Kidney epithelial cell (primary cell): Measurements from ENCODE around the gene SIN3B. TPM values are rescaled to one million over a fixed set of nuclear protein-coding genes. Genes with fewer than 3 reads are reported as not detected.
A peak's percentile ranks its signal among the peaks of the same experiment; 100 is the strongest.

Experiments
- DNase-seq: peaks from one replicate; pipeline ENCODE4 v3.0.0-alpha.2; 2010; ENCODE audit warnings: low read depth
- H3K27me3 ChIP-seq: 2 replicates; pipeline ENCODE4 v1.6.0; 2011; ENCODE audit warnings: low read length; ENCODE audit not compliant: control insufficient read depth, insufficient read depth
- H3K36me3 ChIP-seq: 2 replicates; pipeline ENCODE4 v1.5.1; 2011; ENCODE audit warnings: low read length; ENCODE audit not compliant: control insufficient read depth, insufficient read depth
- H3K4me3 ChIP-seq: 2 replicates; pipeline ENCODE4 v1.5.1; 2011; ENCODE audit warnings: low read depth, mild to moderate bottlenecking, control low read depth, low read length
- total RNA-seq: library from RNA; depleted of rRNA; stranded (reverse); fragments of >200 nt; gene quantifications from 2 replicates; pipeline ENCODE4 v1.2.3, GENCODE V29; 2015
- TF ChIP-seq, protein P1 (sequence below): IDR thresholded peaks from 2 replicates; pipeline ENCODE4 v1.5.1; 2011; ENCODE audit warnings: mild to moderate bottlenecking, moderate library complexity, low read length, control low read depth, inconsistent platforms; ENCODE audit not compliant: insufficient read depth, poor library complexity, severe bottlenecking

The SIN3B gene
- total RNA-seq, 1 donor from 2014 or later: 36.6 TPM

DNA sequence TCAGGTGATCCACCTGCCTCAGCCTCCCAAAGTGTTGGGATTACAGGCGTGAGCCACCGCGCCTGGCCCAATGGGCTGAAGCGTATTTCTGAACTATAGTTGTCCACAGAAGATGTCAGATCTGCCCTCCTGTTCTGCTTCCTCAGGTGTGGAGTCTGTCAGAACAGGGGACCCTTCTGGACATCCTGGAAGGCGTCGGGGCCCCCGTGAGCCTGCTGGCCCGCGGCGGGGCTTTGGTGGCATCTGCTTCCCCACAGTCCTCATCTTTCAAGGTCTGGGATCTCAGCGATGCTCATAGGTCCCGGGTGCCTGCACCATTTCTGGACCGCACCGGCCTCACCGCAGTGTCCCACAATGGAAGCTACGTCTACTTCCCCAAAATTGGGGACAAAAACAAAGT lies 29.5 kb upstream of the SIN3B start:
- H3K36me3 ChIP-seq: no peaks in the 10 kb centered on the region
- DNase-seq: no peak
- no peak overlapping the region for H3K4me3 ChIP-seq
- TF ChIP-seq, protein P1, sequence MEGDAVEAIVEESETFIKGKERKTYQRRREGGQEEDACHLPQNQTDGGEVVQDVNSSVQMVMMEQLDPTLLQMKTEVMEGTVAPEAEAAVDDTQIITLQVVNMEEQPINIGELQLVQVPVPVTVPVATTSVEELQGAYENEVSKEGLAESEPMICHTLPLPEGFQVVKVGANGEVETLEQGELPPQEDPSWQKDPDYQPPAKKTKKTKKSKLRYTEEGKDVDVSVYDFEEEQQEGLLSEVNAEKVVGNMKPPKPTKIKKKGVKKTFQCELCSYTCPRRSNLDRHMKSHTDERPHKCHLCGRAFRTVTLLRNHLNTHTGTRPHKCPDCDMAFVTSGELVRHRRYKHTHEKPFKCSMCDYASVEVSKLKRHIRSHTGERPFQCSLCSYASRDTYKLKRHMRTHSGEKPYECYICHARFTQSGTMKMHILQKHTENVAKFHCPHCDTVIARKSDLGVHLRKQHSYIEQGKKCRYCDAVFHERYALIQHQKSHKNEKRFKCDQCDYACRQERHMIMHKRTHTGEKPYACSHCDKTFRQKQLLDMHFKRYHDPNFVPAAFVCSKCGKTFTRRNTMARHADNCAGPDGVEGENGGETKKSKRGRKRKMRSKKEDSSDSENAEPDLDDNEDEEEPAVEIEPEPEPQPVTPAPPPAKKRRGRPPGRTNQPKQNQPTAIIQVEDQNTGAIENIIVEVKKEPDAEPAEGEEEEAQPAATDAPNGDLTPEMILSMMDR: no peak
- no peaks in the 10 kb centered on the region for H3K27me3 ChIP-seq

DNA sequence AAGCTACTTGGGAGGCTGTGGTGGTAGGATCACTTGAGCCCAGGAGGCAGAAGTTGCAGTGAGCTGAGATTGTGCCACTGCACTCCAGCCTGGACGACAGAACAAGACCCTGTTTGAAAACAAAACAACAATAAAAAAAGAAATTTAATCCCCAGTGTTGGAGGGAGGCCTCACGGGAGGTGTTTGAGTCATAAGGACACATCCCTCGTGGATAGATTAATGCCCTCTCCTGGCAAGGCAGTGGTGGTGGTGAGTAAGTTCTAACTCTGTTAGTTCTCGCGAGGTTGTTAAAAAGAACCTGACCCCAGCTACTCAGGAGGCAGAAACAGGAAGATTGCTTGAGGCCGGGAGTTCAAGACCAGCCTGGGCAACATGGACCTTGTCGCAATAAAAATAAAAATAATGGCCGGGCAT lies 27.6 kb upstream of the SIN3B start:
- Histone ChIP-seq H3K36me3 (no peaks in the 10 kb centered on the region), H3K4me3 (no peak overlapping the region), H3K27me3 (no peaks in the 10 kb centered on the region)
- TF ChIP-seq, protein P1: peak; percentile 2
- DNase-seq: peak; percentile 9

DNA sequence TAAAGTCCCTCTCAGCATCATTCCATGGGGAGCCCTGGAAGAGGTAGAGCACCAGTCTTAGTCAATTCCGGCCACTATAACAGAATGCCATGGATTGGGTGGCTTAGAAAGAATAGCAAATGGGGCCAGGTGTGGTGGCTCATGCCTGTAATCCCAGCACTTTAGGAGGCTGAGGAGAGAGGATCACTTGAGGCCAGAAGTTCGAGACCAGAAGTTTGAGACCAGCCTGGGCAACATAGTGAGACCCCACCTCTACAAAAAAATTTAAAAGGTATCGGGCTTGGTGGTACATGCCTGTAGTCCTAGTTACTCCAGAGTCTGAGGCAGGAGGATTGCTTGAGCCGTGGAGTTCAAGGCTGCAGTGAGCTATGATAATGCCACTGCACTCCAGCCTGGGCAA lies 25.0 kb upstream of the SIN3B start:
- H3K27me3 ChIP-seq: no peaks in the 10 kb centered on the region
- H3K4me3 ChIP-seq: no peak overlapping the region
- H3K36me3 ChIP-seq: no peaks in the 10 kb centered on the region
- TF ChIP-seq, protein P1: no peak
- DNase-seq: no peak

DNA sequence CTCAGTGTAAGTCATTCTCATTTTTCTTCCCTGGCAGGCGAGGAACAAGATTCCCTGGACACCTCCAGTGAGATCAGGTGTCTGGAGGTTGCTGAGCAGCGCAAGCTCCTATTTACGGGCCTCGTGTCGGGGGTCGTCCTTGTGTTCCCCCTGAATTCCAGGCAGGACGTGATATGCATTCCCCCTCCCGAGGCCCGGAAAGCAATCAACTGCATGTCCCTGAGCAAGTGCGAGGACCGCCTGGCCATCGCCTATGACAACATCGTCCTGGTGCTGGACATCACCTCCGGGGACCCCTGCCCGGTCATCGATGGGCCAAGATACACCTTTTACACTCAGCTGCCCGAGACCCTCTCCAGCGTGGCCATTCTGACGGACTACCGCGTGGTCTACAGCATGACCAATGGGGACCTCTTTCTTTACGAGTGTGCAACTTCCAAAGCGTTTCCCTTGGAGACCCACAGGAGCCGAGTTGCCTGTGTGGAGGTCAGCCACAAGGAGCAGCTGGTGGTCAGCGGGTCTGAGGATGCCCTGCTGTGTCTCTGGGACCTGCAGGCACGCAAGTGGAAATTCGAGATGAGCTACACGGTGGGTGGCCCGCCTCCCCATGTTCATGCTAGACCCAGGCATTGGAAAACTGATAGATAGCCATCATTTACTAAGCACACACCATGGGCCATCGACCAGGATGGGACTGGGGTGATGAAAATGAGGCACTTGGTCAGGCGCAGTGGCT lies 21.5 kb upstream of the SIN3B start:
- TF ChIP-seq, protein P1: no peak
- DNase-seq: no peak
- no peaks in the 10 kb centered on the region for H3K27me3 ChIP-seq

DNA sequence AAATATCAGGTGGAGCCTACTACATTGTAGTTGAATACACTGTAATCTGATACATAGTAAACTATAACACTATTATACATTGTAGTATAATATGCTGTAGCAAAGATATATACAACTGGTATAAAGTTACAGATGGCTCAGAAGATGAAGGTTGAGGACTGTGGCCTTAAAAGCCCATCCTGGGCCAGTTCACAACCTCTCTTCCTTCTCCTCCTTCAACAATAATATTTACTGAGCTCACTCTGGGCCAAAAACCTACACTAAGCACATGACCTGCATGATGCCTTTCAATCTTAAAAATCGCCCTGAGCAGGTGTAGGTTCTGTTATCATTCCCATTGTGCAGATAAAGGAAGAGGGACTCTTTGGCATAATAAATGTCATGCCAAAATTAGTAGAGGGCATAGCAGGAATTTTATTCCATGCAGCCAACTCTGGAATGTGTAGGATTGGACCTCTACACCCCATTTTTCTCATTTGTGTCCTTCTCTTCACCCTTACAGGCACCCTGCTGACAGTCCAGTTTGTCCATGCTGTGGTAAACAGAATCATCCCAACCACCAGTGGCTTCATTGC lies 14.6 kb upstream of the SIN3B start:
- DNase-seq: no peak
- H3K4me3 ChIP-seq: no peak overlapping the region
- H3K36me3 ChIP-seq: no peaks in the 10 kb centered on the region
- TF ChIP-seq, protein P1: no peak
- no peaks in the 10 kb centered on the region for H3K27me3 ChIP-seq

More for the DNA sequence above, 21.5 kb upstream of the SIN3B start:
- H3K36me3 ChIP-seq: no peaks in the 10 kb centered on the region
- H3K4me3 ChIP-seq: no peak overlapping the region
